HG03064 (cell line): ENCODE data around the gene PRTN3.
"Not testable (repeated sequence)": the region's sequence is repeated elsewhere in the genome, so short reads cannot be mapped to it uniquely, and the experiment has no call there.

Experiments used
- ATAC-seq: cut with Tn5 transposase; IDR thresholded peaks from one replicate; pipeline ENCODE4 v1.9.1; 2021; ENCODE audit warnings: low read depth; ENCODE audit not compliant: unreplicated experiment

The PRTN3 gene

DNA sequence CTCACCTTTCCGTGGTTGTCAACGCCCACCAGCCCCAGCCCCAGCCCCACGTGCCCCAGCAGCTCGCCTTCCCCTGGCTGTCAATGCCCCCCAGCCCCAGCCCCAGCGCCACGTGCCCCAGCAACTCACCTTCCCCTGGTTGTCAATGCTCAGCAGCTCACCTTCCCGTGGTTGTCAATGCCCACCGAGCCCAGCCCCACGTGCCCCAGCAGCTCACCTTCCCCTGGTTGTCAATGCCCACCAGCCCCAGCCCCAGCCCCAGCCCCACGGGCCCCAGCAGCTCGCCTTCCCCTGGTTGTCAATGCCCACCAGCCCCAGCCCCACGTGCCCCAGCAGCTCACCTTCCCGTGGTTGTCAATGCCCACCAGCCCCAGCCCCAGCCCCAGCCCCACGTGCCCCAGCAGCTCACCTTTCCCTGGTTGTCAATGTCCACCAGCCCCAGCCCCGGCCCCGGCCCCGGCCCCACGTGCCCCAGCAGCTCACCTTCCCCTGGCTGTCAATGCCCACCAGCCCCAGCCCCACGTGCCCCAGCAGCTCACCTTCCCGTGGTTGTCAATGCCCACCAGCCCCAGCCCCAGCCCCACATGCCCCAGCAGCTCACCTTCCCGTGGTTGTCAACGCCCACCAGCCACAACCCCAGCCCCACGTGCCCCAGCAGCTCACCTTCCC is 37.3 kb downstream of the PRTN3 start:
- not testable (repeated sequence) for ATAC-seq

DNA sequence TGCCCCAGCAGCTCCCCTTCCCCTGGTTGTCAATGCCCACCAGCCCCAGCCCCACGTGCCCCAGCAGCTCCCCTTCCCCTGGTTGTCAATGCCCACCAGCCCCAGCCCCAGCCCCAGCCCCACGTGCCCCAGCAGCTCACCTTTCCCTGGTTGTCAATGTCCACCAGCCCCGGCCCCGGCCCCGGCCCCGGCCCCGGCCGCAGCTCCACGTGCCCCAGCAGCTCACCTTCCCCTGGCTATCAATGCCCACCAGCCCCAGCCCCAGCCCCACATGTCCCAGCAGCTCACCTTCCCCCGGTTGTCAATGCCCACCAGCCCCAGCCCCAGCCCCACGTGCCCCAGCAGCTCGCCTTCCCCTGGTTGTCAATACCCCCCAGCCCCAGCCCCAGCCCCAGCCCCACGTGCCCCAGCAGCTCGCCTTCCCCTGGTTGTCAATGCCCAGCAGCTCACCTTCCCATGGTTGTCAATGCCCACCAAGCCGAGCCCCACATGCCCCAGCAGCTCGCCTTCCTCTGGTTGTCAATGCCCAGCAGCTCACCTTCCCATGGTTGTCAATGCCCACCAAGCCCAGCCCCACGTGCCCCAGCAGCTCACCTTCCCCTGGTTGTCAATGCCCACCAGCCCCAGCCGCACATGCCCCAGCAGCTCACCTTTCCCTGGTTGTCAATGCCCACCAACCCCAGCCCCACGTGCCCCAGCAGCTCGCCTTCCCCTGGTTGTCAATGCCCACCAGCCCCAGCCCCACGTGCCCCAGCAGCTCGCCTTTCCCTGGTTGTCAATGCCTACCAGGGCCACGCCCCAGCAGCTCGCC is 38.2 kb downstream of the PRTN3 start:
- ATAC-seq = not testable (repeated sequence)

DNA sequence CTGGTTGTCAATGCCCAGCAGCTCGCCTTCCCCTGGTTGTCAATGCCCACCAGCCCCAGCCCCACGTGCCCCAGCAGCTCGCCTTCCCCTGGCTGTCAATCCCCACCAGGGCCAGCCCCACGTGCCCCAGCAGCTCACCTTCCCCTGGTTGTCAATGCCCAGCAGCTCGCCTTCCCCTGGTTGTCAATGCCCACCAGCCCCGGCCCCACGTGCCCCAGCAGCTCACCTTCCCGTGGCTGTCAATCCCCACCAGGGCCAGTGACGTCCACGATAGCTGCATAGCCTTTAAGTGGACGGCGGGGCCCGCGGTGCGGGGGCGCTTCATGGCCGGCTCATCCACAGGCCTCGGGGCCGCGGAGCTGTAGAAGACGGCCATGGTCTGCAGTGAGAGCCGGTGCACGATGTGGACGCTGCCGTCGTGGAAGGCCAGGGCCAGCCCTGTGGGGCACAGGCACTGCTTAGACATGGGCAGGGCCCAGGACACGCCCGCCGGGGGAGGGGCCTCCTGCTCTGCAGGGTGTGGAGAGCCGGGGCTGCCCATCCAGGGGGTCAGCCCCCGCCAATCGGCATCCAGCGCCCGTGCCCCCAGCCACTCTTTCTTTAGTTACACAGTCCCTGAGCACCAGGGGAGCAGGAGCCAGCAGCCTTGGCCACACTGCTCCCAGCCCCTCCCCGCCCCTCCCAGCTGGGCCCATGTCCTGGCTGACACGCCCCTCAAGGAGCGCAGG is 39.1 kb downstream of the PRTN3 start:
- no peak for ATAC-seq

DNA sequence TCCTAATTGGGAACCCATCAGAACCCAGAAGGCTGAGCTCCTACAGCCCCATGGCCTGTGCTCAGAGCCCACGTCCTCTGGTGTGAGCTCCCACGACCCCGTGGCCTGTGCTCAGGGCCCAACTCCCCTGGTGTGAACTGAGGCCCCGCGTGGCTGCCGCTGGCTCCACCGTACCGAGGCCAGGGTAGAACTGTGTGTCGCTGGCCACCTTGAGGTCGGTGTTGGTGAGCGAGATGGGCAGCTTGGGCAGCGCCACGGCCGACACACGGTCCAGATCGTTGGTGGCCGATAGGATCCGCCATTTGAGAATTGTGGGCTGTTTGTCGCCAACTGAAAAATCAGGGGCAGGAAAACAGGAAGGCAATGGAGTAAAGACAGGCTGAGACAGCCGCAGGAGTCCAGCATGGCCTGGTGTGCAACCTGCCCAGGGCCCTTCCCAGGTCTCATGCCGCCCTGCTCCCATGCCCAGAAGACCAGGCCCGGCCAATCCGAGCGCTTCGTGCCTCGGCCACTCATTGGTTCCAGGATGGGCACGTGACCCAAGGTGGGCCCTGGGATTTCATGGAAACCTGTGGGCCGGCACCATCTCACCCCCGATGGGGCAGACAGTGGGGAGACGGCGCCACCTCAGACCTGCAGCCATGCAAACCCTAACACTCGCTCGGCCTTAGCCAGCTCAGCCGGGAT is 40.7 kb downstream of the PRTN3 start:
- ATAC-seq = no peak

DNA sequence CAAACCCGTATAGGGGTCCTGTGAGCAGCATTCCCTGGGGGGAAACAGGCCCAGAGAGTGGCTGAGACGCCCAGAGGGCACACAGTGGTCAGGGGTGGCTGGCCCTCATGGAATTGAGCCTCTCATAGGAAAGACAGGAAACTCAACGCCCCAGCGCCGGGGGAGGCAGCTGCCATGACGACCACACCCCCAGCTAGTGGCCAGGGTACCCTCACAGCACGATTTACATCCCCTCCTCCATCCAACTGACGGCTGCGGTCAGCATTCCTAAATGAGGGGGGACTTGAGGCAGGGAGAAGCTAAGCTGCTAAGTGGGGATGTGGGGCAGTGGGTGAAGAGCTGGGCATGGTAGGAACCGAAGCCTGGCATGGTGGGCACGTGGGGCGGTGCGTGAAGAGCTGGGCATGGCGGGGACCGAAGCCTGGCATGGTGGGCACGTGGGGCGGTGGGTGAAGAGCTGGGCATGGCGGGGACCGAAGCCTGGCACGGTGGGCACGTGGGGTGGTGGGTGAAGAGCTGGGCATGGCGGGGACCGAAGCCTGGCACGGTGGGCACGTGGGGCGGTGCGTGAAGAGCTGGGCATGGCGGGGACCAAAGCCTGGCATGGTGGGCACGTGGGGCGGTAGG is 42.2 kb downstream of the PRTN3 start:
- no peak for ATAC-seq

DNA sequence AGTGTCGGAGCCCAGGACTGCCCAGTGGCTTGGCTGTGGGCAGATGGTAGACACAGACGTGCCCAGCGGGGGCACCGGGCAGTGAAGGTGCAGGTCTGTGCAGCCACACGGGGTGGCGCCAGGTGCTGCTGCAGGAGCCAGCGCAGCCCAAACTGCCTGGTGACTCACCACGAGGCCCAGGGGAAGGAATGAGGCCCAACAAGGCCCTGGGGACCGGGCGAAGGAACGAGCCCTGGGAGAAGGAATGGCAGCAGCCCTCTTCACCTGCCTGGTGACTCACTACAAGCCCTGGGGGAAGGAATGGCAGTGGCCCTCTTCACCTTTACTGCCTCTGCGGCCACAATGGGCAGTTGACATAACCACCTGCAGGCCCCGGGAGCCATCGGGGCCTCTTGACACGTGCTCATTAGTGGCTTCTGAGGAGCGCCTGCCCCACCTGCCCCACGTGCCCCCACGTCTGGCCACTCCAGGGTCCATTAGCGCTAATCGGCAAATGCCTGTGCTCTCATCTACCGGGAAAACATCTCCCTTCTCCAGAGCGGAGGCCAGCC is 42.9 kb downstream of the PRTN3 start:
- ATAC-seq = no peak

DNA sequence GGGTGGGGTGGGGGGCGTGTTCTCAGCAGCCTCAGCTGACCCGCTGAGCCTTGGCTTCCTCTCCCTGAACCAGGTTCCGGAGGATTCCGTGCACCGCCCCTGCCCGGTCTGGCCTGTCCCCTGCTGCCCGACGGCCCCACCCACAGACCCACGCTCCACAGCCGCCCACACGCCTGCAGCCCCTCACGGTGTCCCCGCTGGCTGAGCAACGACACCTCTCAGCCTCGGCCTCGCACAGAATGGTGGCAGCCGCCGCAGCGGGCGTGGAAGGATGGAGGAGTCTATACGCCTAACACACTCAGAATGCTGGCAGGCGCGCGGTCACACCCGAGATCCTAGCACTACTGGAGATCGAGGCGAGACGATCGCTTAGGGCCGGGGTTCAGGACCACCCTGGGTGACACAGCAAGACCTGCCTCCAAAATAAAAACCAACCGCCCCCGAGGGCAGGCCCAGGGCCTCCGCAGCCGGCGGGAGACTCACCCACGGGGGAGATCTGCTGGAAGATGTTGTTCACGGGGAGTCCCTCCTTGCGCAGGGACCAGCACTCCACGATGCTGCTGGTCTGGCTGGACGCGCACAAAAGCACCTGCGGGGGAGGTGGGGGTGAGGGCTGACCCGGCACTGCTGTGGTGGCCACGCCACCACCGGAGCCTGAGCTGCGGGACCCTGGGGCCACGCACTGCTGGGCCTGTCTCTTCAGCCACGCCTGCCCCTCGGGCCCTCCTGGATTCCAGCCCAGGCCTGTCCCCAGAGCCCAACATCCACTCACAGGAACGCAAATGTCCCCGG is 43.8 kb downstream of the PRTN3 start:
- no peak for ATAC-seq

DNA sequence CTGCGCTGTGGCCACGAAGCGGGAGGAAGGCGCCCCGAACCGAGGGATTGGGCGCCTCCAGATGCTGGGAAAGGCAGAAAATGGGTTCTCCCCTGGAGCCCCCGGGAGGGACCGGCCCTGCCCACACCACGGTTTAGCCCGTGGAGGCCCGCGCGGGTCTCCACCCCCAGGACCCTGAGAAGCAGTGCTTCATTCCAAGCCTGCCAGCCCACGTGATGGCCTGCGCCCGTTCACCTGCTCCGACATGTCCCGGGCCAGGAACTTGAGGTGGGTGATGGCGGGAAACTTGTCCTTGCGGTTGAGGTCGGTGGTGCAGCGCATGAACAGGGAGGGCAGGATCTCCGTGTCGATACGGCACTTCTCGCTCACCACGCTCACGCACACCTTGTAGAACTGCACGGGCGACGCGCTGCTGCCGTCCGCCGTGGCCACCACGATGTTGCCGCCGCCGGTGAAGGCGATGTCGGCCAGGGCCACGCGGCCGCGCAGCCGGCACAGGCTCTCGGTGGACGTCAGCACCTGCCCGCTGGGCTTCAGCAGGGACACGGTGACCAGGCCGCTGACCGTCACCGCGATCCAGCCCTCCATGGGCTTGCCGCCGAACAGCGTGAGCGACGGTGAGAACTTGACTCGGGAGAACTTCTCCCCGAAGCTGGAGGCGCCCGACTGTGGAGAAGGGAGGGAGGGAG is 44.9 kb downstream of the PRTN3 start:
- no peak for ATAC-seq

DNA sequence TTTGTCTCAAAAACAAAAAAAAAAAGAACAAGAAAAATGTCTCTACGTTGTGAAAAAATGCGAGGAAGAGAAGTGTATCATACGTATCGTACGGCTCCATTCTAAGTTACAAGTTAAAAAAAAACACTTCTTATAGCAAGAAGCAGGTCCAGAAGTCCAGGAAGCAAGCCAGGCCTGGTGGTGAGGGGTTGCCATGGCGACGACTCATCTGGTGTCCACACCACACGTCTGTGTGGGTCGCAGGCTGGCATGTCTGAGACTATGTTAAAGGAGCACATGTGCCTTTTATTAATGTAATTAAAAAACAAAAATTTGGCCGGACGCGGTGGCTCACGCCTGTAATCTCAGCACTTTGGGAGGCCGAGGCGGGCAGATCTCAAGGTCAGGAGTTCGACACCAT is 46.3 kb downstream of the PRTN3 start:
- ATAC-seq = no peak

DNA sequence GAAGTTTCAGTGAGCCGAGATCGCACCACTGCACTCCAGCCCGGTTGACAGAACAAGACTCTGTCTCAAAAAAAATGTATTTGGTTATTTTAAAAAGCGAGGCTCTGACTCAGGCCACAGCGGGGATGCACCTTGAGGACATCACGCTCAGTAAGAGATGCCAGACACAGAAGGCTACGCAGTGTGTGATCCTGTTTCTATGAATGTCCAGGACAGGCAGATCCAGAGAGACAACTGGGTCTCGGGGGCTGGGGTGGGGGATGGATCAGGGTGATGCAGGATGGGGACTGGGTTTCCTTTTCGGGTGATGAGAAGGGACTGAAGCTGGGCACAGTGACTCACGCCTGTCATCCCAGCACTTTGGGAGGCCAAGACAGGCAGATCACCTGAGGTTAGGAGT is 46.8 kb downstream of the PRTN3 start:
- ATAC-seq = no peak

DNA sequence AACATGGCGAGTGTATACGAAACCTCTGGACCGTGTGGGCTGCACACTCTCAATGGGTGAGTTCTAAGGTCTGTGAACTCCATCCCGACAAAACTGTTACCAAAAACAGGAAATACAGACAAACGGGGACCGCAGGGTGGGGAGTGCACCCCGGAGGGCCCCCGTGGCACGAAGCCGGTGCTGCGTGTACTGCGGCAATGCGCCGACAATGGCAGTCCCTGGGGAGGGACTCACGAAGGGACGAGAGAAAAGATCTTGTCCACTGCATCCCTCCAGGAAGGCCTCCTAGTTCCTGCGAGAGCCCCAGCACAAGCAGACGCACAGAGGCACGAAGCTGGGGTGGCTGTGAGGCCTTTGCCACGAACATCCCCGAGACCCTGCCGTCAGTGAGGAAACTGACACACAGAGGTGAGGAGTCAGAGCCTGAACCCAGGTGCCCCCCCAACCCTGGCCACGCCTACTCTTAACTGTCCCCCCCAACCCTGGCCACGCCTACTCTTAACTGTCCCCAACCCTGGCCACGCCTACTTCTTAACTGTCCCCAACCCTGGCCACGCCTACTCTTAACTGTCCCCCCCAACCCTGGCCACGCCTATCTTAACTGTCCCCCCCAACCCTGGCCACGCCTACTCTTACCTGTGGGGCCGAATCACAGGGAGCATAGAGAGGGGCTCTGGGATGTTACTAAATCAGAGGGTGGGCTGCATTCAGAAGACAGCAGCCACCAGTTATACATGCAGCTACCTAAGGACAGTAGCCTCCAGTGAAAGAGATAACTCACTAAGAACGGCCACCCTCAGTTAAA is 48.0 kb downstream of the PRTN3 start:
- ATAC-seq = no peak

DNA sequence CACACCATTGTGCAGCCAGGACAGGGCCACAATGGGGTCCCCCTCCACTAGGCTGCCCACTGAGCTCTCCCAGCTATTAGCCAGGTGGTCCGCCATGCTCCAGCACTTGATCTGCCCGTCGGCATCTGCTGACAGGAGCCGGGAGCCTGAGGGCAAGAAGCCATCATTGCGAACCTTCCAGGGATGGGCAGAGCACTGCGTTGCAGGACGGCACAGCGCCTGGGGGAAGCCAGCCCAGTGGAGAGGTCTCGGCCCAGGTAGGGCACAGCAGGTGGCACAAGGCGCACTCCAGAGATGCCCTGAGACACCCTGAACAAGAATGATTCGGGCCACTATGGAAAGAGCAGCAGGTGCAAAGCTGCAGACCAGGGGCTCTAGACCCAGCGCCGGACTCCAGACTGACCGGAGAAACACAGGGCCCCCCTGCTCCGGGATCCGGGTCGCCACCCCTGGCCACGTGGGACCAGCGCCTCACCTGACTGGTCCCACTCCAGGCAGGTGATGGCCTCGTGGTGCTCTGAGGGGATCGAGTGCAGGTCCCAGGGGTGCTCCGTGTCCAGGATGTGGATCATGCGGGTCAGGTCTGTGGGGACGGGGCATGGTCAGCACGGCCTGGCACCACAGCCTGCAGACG is 49.0 kb downstream of the PRTN3 start:
- ATAC-seq = no peak

DNA sequence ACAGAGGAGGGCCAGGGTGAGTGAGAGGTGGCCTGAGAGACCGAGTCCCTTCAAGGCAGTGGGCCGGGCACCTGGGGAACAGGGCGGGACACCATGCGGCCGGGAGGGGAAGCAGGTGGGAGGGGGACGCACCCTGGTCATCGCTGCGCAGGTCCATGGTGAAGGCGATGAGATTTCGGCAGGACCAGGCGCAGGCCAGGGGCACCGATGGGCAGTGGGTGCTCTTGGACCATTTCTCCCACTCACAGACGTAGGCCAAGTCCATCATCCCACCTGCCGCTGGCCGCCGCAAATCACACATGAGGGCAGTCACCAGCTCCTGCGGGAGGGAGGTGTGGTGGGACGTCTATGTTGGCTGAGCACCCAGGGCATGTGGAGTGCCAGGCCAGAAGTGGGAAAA is 50.0 kb downstream of the PRTN3 start:
- no peak for ATAC-seq

DNA sequence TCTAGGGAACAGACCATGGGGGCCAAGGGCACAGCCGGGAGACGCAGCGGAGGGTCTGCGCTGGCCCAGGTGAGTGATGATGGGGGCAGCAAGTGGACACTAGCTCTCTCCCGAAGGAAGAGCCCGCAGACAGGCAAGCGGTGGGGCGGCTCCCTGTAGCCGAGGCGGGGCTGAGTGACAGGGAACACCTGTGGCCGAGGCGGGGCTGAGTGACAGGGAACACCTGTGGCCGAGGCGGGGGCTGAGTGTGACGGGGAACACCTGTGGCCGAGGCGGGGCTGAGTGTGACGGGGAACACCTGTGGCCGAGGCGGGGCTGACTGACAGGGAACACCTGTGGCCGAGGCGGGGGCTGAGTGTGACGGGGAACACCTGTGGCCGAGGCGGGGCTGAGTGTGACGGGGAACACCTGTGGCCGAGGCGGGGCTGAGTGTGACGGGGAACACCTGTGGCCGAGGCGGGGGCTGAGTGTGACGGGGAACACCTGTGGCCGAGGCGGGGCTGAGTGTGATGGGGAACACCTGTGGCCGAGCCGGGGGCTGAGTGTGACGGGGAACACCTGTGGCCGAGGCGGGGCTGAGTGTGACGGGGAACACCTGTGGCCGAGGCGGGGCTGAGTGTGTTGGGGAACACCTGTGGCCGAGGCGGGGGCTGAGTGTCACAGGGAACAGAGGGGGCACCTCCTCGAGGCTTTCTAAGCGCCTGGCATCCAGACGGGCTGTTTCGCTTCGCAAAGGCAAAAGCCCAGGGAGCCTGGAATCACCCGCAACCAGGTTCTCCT is 50.8 kb downstream of the PRTN3 start:
- not testable (repeated sequence) for ATAC-seq

DNA sequence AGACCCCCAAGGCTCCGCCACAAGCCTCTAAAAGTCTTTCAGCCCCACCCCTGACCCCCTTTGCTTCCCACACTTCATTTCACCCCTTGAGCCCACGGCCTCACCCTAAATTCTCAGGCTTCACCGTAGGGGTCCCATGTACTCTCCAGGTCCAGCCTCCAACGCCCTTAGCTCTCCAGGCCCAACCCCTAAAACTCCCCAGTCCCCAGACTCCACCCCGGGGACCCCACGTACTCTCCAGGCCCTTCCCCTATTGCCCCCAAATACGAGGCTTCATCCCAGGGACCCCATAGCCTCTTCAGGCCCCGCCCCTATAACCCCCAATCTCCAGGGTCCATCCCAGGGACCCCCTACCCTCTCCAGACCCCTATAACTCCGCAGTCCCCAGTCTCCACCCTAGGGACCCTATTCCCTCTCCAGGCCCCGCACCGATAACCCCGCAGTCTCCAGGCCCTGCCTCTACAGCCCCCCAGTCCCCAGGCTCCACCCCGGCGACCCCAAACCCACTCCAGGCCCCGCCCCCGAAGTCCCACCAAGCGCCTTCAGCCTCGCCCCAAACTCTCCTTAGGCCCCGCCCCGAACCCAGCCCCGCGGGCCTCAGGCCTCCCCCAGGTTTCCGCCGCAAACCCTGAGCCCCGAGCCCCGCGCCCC is 51.6 kb downstream of the PRTN3 start:
- ATAC-seq = no peak
